ENCODE measurements around the gene KCNK2.

GRCh38 chr1:215263636-215264035 lies 181.1 kb downstream of the KCNK2 start:
- no peak for TF ChIP-seq CTCF (conservative IDR thresholded peaks at IDR 0.05 in 1 of 2, IDR thresholded peaks at IDR 0.05 in 1 of 2; ENCODE audit: extremely low read depth in 1 of 2, insufficient read depth in 1 of 2, low read depth in 1 of 2, low read length in 2 of 2)
- TF ChIP-seq EZH2 (IDR thresholded peaks at IDR 0.05; ENCODE audit: borderline replicate concordance, low read length), result no peak

Data from mammary epithelial cell (primary cell).